ENCODE results near the gene CLK3.

- TF ChIP-seq, protein P1, sequence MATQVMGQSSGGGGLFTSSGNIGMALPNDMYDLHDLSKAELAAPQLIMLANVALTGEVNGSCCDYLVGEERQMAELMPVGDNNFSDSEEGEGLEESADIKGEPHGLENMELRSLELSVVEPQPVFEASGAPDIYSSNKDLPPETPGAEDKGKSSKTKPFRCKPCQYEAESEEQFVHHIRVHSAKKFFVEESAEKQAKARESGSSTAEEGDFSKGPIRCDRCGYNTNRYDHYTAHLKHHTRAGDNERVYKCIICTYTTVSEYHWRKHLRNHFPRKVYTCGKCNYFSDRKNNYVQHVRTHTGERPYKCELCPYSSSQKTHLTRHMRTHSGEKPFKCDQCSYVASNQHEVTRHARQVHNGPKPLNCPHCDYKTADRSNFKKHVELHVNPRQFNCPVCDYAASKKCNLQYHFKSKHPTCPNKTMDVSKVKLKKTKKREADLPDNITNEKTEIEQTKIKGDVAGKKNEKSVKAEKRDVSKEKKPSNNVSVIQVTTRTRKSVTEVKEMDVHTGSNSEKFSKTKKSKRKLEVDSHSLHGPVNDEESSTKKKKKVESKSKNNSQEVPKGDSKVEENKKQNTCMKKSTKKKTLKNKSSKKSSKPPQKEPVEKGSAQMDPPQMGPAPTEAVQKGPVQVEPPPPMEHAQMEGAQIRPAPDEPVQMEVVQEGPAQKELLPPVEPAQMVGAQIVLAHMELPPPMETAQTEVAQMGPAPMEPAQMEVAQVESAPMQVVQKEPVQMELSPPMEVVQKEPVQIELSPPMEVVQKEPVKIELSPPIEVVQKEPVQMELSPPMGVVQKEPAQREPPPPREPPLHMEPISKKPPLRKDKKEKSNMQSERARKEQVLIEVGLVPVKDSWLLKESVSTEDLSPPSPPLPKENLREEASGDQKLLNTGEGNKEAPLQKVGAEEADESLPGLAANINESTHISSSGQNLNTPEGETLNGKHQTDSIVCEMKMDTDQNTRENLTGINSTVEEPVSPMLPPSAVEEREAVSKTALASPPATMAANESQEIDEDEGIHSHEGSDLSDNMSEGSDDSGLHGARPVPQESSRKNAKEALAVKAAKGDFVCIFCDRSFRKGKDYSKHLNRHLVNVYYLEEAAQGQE (IDR thresholded peaks at IDR 0.05; ENCODE audit: insufficient read depth in 1 of 2, low read depth in 2 of 2, low read length in 2 of 2) = no peak
- no peak for TF ChIP-seq SIN3A (IDR thresholded peaks at IDR 0.05; ENCODE audit: borderline replicate concordance, insufficient read depth, low read length)
- TF ChIP-seq POLR2AphosphoS5 (IDR thresholded peaks at IDR 0.05; ENCODE audit: low read depth, low read length) = no peak
- TF ChIP-seq TAF1 (IDR thresholded peaks at IDR 0.05; ENCODE audit: borderline replicate concordance, insufficient read depth, low read length) = no peak
- no peak for TF ChIP-seq FOXP2 (optimal IDR thresholded peaks at IDR 0.05; ENCODE audit: borderline replicate concordance, extremely low read depth, extremely low read length, insufficient read depth)
Observed at GRCh38 chr15:74616996-74617395, 1.4 kb downstream of the CLK3 start.
